Activated CD4-positive, alpha-beta T cell treated with anti-CD3 and anti-CD28 coated beads for 36 hours (primary cell): ENCODE measurements around the gene STARD13. TPM values are rescaled to one million over a fixed set of nuclear protein-coding genes. Genes with fewer than 3 reads are reported as not detected.

Experiments
- ATAC-seq: fragments of 200-7000 bp; cut with Tn5 transposase; one replicate; pipeline ENCODE4 v1.10.0; 2021; ENCODE audit warnings: mild to moderate bottlenecking, moderate library complexity
- CTCF ChIA-PET: fragments of 350-600 bp; sonication (Branson Sonifier 250); formaldehyde crosslinking; loops from one replicate; lab custom pipeline; 2021; ENCODE audit warnings: antibody characterized with exemption; lab: Charles Lee
- POLR2A ChIA-PET: fragments of 350-600 bp; sonication (Branson Sonifier 250); formaldehyde crosslinking; loops from one replicate; lab custom pipeline; 2021; ENCODE audit warnings: antibody characterized with exemption, inconsistent platforms; lab: Charles Lee
- DNase-seq: peaks from one replicate; pipeline ENCODE4 v3.0.0-alpha.2; 2020
- H3K27ac Mint-ChIP-seq: one replicate; pipeline ENCODE4 v1.8.0; 2021; ENCODE audit warnings: mixed read lengths
- H3K27me3 Mint-ChIP-seq: one replicate; pipeline ENCODE4 v1.8.0; 2021; ENCODE audit warnings: mixed read lengths
- H3K36me3 Mint-ChIP-seq: one replicate; pipeline ENCODE4 v1.8.0; 2021; ENCODE audit warnings: low read depth, mixed read lengths
- H3K4me1 Mint-ChIP-seq: one replicate; pipeline ENCODE4 v1.8.0; 2021; ENCODE audit warnings: mixed read lengths
- H3K4me3 Mint-ChIP-seq: one replicate; pipeline ENCODE4 v1.8.0; 2021; ENCODE audit warnings: mild to moderate bottlenecking, moderate library complexity, mixed read lengths
- H3K9me3 Mint-ChIP-seq: one replicate; pipeline ENCODE4 v1.8.0; 2021; ENCODE audit warnings: low read depth, mixed read lengths
- intact Hi-C, 2 experiments: fragments of 100-400 bp; cut with DNase I in 1 of 2; cut with micrococcal nuclease in 1 of 2; formaldehyde crosslinking; loops; one replicate each; pipeline versions ENCODE4 v1.14.2 to v1.15.1; 2022 to 2024; cut with DNase I, micrococcal nuclease
- total RNA-seq, 2 experiments: library from RNA; stranded (reverse); gene quantifications; one replicate each; pipeline ENCODE4 v1.2.3, GENCODE V29; 2021

Gene STARD13
- total RNA-seq, 2 experiments from 2014 or later: 0.35 to 0.57 TPM

DNA sequence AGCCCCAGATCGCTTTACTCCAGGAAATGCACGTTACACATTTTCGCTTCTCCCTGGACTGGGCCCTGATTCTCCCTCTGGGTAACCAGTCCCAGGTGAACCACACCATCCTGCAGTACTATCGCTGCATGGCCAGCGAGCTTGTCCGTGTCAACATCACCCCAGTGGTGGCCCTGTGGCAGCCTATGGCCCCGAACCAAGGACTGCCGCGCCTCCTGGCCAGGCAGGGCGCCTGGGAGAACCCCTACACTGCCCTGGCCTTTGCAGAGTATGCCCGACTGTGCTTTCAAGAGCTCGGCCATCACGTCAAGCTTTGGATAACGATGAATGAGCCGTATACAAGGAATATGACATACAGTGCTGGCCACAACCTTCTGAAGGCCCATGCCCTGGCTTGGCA, 224.7 kb downstream of the STARD13 start:
- ATAC-seq (no peak), DNase-seq (no peak)
- Mint-ChIP-seq H3K4me1 (no peaks in the 10 kb centered on the region), H3K27me3 (peaks cover 4% of the 10 kb centered on the region), H3K4me3 (no peak overlapping the region), H3K36me3 (no peaks in the 10 kb centered on the region), H3K9me3 (no peaks in the 10 kb centered on the region), H3K27ac (no peak overlapping the region)
- CTCF ChIA-PET: no interaction called here
- intact Hi-C loops: no loop called here
- POLR2A ChIA-PET: no interaction called here

DNA sequence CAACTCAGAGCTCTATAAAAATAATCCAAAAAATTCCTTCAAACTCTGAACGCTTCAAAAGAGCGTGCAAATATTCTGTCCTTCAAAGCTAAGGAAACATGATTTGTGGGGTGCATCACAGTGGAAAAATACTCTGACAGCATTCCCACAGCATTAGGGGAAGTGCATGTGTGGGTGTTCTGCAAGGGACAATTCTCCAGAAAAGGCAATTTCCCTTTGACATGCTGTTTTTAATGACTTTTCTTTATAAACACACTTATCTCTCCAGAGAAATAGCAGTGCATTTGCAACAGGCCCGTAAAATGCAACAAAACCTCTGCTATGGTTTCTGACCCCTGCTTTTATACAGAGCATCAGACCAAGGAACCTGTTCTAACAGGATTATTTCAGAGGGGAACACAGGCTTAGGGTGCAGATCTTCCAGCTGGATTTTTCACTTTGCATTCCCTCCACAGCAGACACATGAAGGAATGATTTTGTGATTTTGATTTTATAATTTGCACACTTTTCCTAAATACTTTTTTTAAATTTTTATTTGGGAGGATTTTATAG, 226.7 kb downstream of the STARD13 start:
- Mint-ChIP-seq H3K27ac (no peak overlapping the region), H3K4me3 (no peak overlapping the region), H3K9me3 (no peaks in the 10 kb centered on the region), H3K36me3 (no peaks in the 10 kb centered on the region), H3K27me3 (peaks cover 4% of the 10 kb centered on the region), H3K4me1 (no peaks in the 10 kb centered on the region)
- DNase-seq: no peak
- intact Hi-C loops: no loop called here
- CTCF ChIA-PET: interaction anchor here (0.6 kb wide), 1 partner anchor 22 kb away, joined by 3 read pairs; no protein-coding TSS in a partner anchor
- POLR2A ChIA-PET: no interaction called here
- no peak for ATAC-seq

DNA sequence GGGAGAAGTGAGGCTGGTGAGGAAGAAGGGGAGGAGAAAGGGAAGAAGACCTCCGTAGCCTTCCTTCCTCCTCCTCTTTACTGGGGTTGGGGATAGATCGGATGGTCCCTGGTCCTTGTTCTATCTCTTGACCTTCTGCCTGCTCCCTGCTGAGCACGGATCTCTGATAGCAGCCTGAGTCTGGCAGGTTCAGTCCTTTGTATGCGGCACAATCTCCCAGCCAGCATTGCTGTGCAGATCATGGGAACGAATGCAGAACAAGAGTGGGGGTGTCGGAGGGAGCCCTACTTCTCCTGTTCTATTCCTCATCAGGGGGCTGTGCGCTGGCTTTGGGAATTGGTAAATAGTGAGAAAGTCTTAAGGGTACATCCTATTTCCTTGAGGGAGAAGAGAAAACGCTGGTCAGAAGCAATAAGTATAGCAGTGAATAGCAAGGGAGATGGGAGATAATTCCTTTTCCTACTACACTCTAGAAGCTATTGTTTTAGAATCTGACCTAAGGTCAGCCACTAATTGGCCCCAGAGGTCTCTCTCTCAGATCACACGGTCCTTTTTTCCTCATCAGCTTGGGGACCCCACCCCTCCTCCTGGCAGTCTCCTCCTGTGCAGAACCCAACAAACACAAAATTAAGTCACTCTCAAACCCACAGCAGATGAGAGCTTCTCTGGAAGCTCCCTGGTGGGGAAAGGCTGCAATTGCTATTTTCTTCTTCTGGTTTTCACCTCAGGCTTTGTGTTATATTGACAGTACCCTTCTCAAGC, 228.4 kb downstream of the STARD13 start:
- ATAC-seq: no peak
- Mint-ChIP-seq H3K27ac (no peak overlapping the region), H3K27me3 (peaks cover 4% of the 10 kb centered on the region), H3K36me3 (no peaks in the 10 kb centered on the region), H3K4me3 (no peak overlapping the region), H3K9me3 (no peaks in the 10 kb centered on the region), H3K4me1 (no peaks in the 10 kb centered on the region)
- no peak for DNase-seq
- CTCF ChIA-PET: interaction anchor here (0.7 to 0.9 kb wide), 2 partner anchors 26 to 579 kb away, joined by 3 read pairs; no protein-coding TSS in a partner anchor
- POLR2A ChIA-PET: no interaction called here
- intact Hi-C loops: no loop called here

DNA sequence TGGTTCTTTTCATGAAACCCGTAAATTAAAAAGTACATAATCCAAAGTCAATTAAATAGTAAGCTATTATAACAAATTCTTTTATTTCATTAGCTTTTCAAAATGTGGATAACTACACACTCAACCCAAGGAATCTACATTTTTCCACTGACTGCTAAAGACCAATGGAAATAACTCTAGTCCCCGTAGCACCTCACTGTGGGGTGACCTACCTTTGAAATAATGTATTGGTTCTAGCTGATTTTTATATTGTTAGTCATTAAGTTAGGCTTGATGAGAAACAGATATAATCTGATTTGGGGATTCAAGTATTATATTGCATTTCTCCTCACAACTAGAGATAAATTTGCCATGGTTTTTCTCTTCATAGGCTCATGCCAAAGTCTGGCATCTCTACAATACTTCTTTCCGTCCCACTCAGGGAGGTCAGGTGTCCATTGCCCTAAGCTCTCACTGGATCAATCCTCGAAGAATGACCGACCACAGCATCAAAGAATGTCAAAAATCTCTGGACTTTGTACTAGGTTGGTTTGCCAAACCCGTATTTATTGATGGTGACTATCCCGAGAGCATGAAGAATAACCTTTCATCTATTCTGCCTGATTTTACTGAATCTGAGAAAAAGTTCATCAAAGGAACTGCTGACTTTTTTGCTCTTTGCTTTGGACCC, 232.0 kb downstream of the STARD13 start:
- intact Hi-C loops: no loop called here
- Mint-ChIP-seq H3K36me3 (no peaks in the 10 kb centered on the region), H3K27ac (no peak overlapping the region), H3K4me3 (no peak overlapping the region), H3K9me3 (no peaks in the 10 kb centered on the region), H3K27me3 (peaks cover 7% of the 10 kb centered on the region), H3K4me1 (no peaks in the 10 kb centered on the region)
- DNase-seq (no peak), ATAC-seq (no peak)
- CTCF ChIA-PET: no interaction called here
- POLR2A ChIA-PET: no interaction called here
